OCI-LY7 (cell line): ENCODE measurements around the gene ANKLE2. TPM values are rescaled to one million over a fixed set of nuclear protein-coding genes. Genes with fewer than 3 reads are reported as not detected.
"Not testable (repeated sequence)": the region's sequence is repeated elsewhere in the genome, so short reads cannot be mapped to it uniquely, and the experiment has no call there.

Source experiments
- BruUV-seq: library from RNA; stranded (reverse); fragments of 400-500 nt; replicated peaks from 2 replicates; lab custom pipeline; 2021; lab: Mats Ljungman, UMichigan
- CTCF ChIA-PET: fragments of 300-600 bp; sonication (Branson Sonifier 250); formaldehyde crosslinking; loops from one replicate; lab custom pipeline; 2022; ENCODE audit warnings: antibody characterized with exemption; ENCODE audit not compliant: unreplicated experiment; lab: Charles Lee
- POLR2A ChIA-PET: fragments of 300-600 bp; sonication (Branson Sonifier 250); formaldehyde crosslinking; loops from one replicate; lab custom pipeline; 2022; ENCODE audit warnings: antibody characterized with exemption; lab: Charles Lee
- DNase-seq: peaks from one replicate; pipeline ENCODE4 v3.0.0-alpha.2; 2015; ENCODE audit warnings: low spot score
- H2AFZ ChIP-seq: fragments of 200-600 bp; sonication (generic), shearing (Covaris generic); 2 replicates; pipeline ENCODE4 v1.6.1; 2014; ENCODE audit warnings: mild to moderate bottlenecking, antibody characterized with exemption, low read length, moderate library complexity
- H3K27ac ChIP-seq: fragments of 200-600 bp; sonication (generic); 2 replicates; pipeline ENCODE4 v1.5.1; 2014; ENCODE audit warnings: mixed run types, low read depth, mild to moderate bottlenecking, moderate library complexity, low read length, inconsistent platforms; ENCODE audit not compliant: poor library complexity, severe bottlenecking
- H3K36me3 ChIP-seq: fragments of 200-600 bp; sonication (generic); 2 replicates; pipeline ENCODE4 v1.6.1; 2014; ENCODE audit warnings: mild to moderate bottlenecking, antibody characterized with exemption, low read length, moderate library complexity, mixed read lengths; ENCODE audit not compliant: insufficient read depth
- H3K4me1 ChIP-seq: fragments of 200-600 bp; sonication (generic); 2 replicates; pipeline ENCODE4 v1.5.1; 2014; ENCODE audit warnings: mild to moderate bottlenecking, low read length; ENCODE audit not compliant: insufficient read depth, poor library complexity, severe bottlenecking
- H3K4me2 ChIP-seq: fragments of 200-600 bp; sonication (generic); 2 replicates; pipeline ENCODE4 v1.6.1; 2014; ENCODE audit warnings: mild to moderate bottlenecking, low read length
- H3K4me3 ChIP-seq: fragments of 200-600 bp; sonication (generic); 2 replicates; pipeline ENCODE4 v1.5.1; 2014; ENCODE audit warnings: mild to moderate bottlenecking, low read depth, low read length; ENCODE audit not compliant: poor library complexity, severe bottlenecking
- H3K79me2 ChIP-seq: fragments of 200-600 bp; sonication (generic); 2 replicates; pipeline ENCODE4 v1.6.1; 2016; ENCODE audit warnings: low read depth, mild to moderate bottlenecking, low read length, moderate library complexity, mixed read lengths; ENCODE audit not compliant: insufficient read depth
- H3K9me2 ChIP-seq: fragments of 200-600 bp; sonication (generic); 2 replicates; pipeline ENCODE4 v1.6.1; 2016; ENCODE audit warnings: mild to moderate bottlenecking, low read length, mixed read lengths; ENCODE audit not compliant: insufficient read depth
- H3K9me3 ChIP-seq: fragments of 200-600 bp; sonication (generic); 2 replicates; pipeline ENCODE4 v1.6.1; 2014; ENCODE audit warnings: mild to moderate bottlenecking, mixed run types, low read length, mixed read lengths
- H4K20me1 ChIP-seq: fragments of 200-600 bp; sonication (generic); 2 replicates; pipeline ENCODE4 v1.6.1; 2014; ENCODE audit warnings: mild to moderate bottlenecking, antibody characterized with exemption, low read length, moderate library complexity, mixed read lengths; ENCODE audit not compliant: insufficient read depth
- EZH2phosphoT487 ChIP-seq: fragments of 200-600 bp; sonication (generic); IDR thresholded peaks from 2 replicates; pipeline ENCODE4 v1.6.1; 2018; ENCODE audit warnings: low read depth, borderline replicate concordance, mild to moderate bottlenecking, mixed run types, antibody characterized with exemption, low read length, moderate library complexity, mixed read lengths
- intact Hi-C: fragments of 100-400 bp; cut with micrococcal nuclease; formaldehyde crosslinking; loops from one replicate; pipeline ENCODE4 v1.10.0; 2022; ENCODE audit not compliant: unreplicated experiment
- total RNA-seq, 2 experiments: library from RNA; depleted of rRNA in 1 of 2; stranded (reverse); fragments of >200 nt in 1 of 2; shearing (Covaris generic) in 1 of 2; gene quantifications; 2 replicates each; pipeline ENCODE4 v1.2.3, GENCODE V29; 2014 to 2022
- TF ChIP-seq, protein P1 (sequence below): fragments of 200-600 bp; sonication (generic); conservative IDR thresholded peaks from 2 replicates; pipeline ENCODE4 v1.5.1; 2014; ENCODE audit warnings: mild to moderate bottlenecking, antibody characterized with exemption, low read length, moderate library complexity, mixed read lengths

Gene ANKLE2
- total RNA-seq, 2 experiments from 2014 or later, result 88.0 to 121 TPM

DNA sequence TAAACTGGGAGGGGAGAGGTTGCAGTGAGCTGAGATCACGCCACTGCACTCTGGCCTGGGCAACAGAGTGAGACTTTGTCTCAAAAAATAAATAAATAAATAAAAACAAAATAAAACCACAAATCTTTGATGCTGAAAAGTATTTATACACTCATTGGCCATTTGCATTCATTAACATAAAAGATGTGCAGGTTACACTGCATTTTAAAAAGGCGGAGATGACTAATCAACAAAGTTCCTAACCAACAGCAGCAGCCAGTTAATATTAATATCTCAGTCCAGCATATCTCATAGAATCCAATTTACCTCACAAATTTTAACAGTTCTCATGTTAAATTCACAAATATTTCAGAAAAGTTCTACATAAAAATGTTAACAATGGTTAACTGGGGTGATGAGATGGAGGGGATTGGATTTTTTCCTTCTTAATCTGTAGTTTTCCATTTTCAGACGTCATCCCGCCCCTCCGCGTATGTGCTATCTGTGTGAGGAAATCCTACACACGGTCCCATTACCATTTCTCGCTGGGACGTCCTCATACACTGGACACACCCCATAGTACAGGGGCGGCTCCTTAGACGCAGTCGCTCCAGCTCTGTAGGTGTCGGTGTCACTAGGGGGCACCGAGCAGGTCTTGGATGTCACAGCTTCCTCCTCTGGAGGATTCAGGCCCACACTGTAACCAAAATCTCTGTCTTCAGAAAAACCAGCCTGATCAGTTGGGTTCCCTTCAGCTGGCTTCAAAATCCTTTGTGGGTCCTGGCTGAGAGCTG is 7.3 kb downstream of the ANKLE2 start:
- H4K20me1 ChIP-seq, result peaks cover 14% of the 10 kb centered on the region
- no TSS peak for BruUV-seq

DNA sequence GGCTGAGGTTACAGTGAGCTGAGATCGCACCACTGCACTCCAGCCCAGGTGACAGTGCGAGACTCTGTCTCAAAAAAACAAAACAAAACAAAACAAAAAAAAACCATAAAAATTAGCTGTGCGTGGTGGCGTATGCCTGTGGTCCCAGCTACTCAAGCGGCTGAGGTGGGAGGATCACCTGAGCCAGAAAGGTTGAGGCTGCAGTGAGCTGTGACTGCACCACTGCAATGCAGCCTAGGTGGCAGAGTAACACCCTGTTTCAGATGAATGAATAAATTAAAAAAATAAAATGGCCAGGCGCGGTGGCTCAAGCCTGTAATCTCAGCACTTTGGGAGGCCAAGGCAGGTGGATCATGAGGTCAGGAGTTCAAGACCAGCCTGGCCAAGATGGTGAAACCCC is 8.0 kb downstream of the ANKLE2 start:
- H3K27ac ChIP-seq, intact Hi-C loops, BruUV-seq, H3K4me3 ChIP-seq, H2AFZ ChIP-seq, DNase-seq, H3K9me2 ChIP-seq, H3K4me1 ChIP-seq, H3K4me2 ChIP-seq, H3K9me3 ChIP-seq, CTCF ChIA-PET: not testable (repeated sequence)
- peaks cover 14% of the 10 kb centered on the region for H4K20me1 ChIP-seq
- H3K36me3 ChIP-seq, result peaks cover 98% of the 10 kb centered on the region
- peaks cover 79% of the 10 kb centered on the region for H3K79me2 ChIP-seq
- POLR2A ChIA-PET, result interaction anchor here (1.3 kb wide), 1 partner anchor 14 kb away, joined by 4 read pairs; no protein-coding TSS in a partner anchor

More for the DNA sequence above, 7.3 kb downstream of the ANKLE2 start:
- H3K4me3 ChIP-seq, result no peak overlapping the region
- DNase-seq, result no peak
- H3K79me2 ChIP-seq, result peaks cover 86% of the 10 kb centered on the region
- no peak overlapping the region for H3K4me2 ChIP-seq
- POLR2A ChIA-PET, result interaction anchor here (1.3 kb wide), 1 partner anchor 13 kb away, joined by 4 read pairs; no protein-coding TSS in a partner anchor
- no peak overlapping the region for H3K27ac ChIP-seq
- no peaks in the 10 kb centered on the region for H3K9me2 ChIP-seq
- intact Hi-C loops, result no loop called here
- H3K4me1 ChIP-seq, result no peaks in the 10 kb centered on the region
- CTCF ChIA-PET, result no interaction called here
- TF ChIP-seq, protein P1, sequence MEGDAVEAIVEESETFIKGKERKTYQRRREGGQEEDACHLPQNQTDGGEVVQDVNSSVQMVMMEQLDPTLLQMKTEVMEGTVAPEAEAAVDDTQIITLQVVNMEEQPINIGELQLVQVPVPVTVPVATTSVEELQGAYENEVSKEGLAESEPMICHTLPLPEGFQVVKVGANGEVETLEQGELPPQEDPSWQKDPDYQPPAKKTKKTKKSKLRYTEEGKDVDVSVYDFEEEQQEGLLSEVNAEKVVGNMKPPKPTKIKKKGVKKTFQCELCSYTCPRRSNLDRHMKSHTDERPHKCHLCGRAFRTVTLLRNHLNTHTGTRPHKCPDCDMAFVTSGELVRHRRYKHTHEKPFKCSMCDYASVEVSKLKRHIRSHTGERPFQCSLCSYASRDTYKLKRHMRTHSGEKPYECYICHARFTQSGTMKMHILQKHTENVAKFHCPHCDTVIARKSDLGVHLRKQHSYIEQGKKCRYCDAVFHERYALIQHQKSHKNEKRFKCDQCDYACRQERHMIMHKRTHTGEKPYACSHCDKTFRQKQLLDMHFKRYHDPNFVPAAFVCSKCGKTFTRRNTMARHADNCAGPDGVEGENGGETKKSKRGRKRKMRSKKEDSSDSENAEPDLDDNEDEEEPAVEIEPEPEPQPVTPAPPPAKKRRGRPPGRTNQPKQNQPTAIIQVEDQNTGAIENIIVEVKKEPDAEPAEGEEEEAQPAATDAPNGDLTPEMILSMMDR, result peak; percentile 67
- TF ChIP-seq EZH2phosphoT487, result no peak
- peaks cover 99% of the 10 kb centered on the region for H3K36me3 ChIP-seq
- H3K9me3 ChIP-seq, result no peaks in the 10 kb centered on the region
- no peak overlapping the region for H2AFZ ChIP-seq

DNA sequence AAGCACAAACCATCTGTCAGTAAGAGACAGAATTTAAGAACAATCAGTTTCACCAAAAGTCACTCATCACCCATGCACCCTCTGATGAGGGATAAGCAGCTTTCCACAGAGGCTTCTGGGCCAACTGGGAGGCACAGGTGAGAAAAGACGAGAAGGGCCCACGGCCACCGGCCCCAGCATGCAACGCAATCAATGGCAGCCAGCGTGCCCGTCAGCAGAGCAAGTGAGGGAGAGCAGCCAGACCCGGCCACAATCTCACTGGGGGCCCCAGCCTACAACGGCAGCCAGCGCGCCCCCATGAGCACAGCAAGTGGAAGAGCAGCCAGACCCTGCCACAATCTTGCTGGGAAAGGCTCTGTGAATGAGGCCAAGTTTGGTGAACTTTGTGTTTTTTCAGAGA is 13.3 kb downstream of the ANKLE2 start:
- DNase-seq, result no peak
- no peak overlapping the region for H3K27ac ChIP-seq
- TF ChIP-seq EZH2phosphoT487, result no peak
- TF ChIP-seq, protein P1, result no peak
- no TSS peak for BruUV-seq
- intact Hi-C loops, result no loop called here
- no peak overlapping the region for H3K4me3 ChIP-seq
- H3K36me3 ChIP-seq, result peaks cover 97% of the 10 kb centered on the region
- H3K9me3 ChIP-seq, result no peaks in the 10 kb centered on the region
- H2AFZ ChIP-seq, result no peak overlapping the region
- H4K20me1 ChIP-seq, result peaks cover 5% of the 10 kb centered on the region
- H3K4me2 ChIP-seq, result no peak overlapping the region
- CTCF ChIA-PET, result no interaction called here
- POLR2A ChIA-PET, result no interaction called here
- H3K4me1 ChIP-seq, result no peaks in the 10 kb centered on the region
- H3K9me2 ChIP-seq, result no peaks in the 10 kb centered on the region
- peaks cover 42% of the 10 kb centered on the region for H3K79me2 ChIP-seq
